ENCODE data around the gene KRTAP4-7.
"Not testable (repeated sequence)": the region's sequence is repeated elsewhere in the genome, so short reads cannot be mapped to it uniquely, and the experiment has no call there.

Gene KRTAP4-7

DNA sequence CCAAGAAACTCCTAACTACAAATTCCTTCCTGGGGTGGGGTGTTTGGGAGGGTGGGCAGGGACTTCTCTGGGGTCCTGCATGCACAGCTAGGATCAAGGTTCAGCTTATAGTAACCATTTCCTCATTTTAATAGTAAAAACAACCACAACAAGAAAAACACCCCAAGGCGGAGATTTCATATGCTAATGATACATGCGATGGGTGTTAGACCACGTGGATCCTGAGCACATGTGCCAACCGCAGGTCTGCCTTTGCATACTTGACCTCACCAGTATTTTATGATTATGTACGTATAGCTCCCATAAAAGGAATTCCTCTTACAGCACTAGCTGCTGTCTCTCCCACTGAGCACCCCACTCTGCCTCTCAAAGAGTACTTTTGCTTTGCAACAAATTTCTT lies 32.3 kb downstream of the KRTAP4-7 start:
- no peak for DNase-seq

DNA sequence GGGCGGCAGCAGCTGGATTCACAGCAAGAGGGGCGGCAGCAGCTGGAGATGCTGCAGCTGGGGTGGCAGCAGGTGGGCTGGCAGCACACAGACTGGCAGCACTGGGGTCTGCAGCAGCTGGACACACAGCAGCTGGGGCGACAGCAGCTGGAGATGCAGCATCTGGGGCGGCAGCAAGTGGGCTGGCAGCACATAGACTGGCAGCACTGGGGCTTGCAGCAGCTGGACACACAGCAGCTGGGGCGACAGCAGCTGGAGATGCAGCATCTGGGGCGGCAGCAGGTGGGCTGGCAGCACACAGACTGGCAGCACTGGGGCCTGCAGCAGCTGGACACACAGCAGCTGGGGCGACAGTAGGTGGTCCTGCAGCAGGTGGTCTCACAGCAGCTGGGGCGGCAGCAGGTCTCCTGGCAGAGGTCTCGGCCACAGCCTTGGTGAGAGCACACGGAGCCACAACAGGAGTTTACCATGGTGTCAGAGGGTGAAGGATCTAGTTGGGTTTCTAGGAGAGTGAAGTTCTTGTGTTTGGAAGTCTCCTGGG lies 34.0 kb downstream of the KRTAP4-7 start, which contains the start of gene KRTAP4-11:
TSS of gene KRTAP4-11 (minus strand) at position 528 of the 541 bp plus-strand sequence. CDS start at position 470, 58 bp downstream.
- not testable (repeated sequence) for DNase-seq

DNA sequence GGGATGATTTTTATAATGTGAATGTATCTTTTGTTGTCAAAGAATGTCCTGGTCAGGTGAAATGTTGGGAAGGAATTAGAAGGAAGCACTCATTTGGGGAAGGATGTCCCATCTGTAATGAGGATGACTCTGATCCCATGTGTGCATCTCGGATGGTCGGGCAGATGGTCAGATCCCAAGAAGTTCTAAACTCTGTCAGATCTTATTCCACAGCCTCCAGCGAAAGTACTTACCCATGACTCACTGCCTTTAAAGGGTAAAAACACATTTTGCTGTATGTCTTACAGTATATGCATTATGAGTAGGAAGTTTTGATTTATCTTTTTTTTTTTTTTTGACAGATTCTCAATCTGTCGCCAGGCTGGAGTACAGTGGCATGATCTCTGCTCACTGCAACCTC lies 34.8 kb downstream of the KRTAP4-7 start:
- DNase-seq = no peak

DNA sequence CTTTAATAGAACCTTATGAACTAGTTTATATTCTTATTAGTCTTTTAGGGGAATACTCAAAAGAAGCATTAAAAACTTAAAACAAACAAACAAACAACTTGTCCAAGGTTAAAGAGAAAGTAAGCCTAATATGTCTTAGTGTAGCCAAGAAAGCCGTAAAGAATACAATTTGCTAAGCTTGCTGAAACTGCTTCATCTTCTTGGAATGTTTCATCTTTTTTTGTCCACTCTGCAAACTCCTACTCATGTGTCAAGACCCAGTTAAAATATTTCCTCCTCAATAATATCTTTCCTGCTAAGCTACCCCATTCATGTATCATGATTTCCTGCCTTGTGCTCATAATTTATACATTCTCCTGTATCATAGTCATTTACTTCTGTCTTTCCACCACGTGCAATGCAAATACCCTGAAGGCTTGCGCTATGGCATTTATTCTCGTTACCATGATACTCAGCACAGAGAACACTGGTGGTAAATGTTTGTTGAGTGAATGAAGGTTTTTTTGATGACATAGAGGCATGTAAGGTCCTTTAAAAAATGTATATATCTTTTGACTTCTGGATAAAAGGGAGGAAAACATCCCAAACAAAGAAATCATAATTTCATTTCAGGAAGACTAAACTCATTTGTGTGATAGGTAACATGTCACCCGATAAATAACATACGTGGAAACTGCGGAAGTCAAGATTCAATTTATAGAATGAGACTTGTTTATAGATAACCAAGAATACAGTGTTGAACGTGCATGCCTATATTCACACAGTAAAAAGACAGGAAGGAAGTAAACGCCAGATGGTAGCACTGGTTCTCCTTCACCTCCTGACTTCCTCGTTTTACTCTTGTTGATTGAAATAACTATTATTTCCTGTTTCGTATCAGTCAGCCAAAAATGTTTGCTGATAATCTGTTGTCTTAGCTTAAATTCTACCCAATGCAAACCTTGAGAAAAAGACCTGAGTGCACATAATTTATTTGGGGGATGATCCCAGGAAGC lies 36.0 kb downstream of the KRTAP4-7 start:
- peak; percentile 10 for DNase-seq

DNA sequence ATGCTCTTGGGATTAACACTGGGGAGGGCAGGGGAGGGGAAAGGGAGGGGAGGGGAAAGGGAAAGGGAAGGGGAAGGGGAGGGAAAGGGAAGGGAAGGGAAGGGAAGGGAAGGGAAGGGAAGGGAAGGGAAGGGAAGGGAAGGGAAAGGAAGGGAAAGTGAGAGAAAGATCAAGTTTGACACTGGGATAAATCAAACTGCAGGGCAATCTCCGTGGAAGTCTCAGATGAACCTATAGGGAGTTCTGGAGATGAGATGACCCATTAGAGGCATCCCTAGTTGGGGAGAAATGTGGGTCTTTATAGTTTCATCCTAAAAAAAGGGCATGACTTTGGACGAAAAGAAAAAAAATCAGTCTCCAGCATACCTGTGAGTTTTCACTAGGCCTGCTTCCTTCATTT lies 37.8 kb downstream of the KRTAP4-7 start:
- DNase-seq = no peak

DNA sequence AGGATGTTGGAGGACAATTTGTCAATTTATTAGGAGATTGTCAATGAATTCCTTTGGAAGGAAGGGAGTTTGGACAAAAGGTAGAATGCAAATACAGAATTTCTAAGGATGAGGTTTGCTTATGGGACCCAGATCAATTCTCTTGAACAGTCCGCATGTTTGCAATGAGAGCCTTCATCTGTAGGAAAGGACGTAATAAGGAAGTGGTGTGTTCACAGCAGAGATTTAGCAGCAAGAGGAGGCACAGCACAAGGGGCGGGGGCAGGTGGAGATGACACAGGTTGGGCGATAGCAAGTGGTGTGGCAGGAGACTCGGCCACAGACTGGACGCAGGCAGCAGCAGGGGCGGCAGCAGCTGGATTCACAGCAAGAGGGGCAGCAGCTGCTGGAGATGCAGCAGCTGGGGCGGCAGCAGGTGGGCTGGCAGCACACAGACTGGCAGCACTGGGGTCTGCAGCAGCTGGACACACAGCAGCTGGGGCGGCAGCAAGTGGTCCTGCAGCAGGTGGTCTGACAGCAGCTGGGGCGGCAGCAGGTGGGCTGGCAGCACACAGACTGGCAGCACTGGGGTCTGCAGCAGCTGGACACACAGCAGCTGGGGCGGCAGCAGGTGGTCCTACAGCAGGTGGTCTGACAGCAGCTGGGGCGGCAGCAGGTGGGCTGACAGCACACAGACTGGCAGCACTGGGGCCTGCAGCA lies 39.5 kb downstream of the KRTAP4-7 start:
- DNase-seq = not testable (repeated sequence)

DNA sequence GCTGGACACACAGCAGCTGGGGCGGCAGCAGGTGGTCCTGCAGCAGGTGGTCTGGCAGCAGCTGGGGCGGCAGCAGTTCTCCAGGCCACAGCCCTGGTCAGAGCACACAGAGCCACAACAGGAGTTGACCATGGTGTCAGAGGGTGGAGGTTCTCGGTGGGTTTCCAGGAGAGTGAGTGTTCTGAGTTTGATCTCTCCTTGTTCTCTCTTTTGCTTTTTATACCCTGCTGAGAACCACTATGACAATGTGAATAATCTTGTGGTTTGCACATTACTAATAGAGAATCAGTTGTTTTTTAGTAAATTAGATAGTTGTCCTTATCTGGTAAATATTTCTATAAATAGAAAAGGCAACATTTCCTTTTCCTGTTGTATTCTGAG lies 40.0 kb downstream of the KRTAP4-7 start, which contains the start of gene KRTAP4-12:
TSS of gene KRTAP4-12 (minus strand) at position 192 of the 381 bp plus-strand sequence. CDS start at position 132, 60 bp downstream.
- DNase-seq = not testable (repeated sequence)

DNA sequence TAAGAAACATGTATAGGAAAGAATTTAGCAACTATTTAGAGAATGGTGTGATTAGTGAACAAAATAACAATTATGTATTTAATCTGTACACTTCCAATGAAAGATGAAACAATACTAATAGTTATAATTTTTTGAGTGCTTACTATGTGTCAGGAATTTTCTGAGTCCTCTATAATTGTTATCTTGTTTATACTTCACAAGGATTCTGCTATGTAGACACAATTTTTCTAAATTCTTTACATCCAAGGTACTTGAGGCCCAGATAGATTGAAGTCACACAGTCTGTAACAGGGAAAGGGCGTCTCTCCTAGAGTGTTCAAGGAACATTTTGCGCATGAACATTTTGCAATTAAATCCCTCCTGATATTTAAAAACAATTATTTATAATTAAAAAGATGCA lies 41.1 kb downstream of the KRTAP4-7 start:
- DNase-seq = no peak

DNA sequence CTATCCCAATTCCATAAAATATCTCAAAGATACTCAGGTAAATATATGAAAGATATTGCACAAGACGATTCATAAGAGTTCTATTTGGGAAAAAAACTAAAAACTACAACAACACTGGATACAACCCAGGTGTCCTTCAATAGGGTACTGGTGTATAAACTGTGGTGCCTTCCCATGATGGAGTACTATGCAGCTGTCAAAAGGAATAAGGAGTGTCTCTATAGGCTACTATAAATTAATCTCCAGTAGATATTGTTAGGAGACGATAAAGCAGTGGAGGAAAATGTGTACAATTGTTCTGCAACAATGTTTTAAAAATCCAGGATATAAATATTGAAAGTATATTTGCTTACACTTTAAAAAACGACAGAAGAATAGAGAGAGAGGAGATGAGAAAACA lies 42.5 kb downstream of the KRTAP4-7 start:
- no peak for DNase-seq

DNA sequence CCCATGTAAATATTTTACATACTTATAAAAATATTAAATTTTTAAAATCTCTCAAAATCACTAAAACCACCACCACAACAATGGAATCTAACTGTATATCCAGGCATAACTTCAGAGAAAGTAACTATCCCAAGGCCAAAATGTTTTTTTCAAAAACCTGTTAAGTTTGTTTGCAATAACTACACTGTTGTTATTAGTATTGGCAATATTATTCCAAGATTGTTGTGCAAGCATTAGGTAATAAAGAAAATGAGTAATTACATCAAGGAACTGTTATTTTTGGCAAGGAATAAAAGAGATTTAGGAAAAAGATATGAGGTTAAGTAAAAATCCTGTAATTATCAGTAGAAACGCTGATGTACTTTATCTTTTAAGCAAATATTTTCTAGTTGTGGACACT lies 43.4 kb downstream of the KRTAP4-7 start:
- DNase-seq = no peak

DNA sequence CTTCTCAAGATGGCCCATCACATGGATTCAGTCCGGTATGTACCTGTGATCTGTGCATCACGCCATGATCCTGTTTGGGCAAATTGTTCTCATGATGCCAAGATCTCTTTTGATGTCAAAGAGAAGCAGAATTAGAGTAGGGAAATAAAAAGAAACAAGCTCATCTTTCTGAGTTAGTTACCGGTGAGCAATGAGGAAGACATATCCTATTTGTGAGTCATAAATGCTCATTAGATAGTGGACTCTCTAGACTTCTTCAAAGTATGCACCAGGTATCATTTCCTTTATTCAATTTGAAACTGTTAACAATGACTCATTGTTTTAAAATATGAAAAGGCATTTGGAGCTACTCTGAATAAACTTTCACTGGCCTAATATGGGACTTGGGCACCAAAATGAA lies 48.0 kb downstream of the KRTAP4-7 start:
- DNase-seq = no peak

DNA sequence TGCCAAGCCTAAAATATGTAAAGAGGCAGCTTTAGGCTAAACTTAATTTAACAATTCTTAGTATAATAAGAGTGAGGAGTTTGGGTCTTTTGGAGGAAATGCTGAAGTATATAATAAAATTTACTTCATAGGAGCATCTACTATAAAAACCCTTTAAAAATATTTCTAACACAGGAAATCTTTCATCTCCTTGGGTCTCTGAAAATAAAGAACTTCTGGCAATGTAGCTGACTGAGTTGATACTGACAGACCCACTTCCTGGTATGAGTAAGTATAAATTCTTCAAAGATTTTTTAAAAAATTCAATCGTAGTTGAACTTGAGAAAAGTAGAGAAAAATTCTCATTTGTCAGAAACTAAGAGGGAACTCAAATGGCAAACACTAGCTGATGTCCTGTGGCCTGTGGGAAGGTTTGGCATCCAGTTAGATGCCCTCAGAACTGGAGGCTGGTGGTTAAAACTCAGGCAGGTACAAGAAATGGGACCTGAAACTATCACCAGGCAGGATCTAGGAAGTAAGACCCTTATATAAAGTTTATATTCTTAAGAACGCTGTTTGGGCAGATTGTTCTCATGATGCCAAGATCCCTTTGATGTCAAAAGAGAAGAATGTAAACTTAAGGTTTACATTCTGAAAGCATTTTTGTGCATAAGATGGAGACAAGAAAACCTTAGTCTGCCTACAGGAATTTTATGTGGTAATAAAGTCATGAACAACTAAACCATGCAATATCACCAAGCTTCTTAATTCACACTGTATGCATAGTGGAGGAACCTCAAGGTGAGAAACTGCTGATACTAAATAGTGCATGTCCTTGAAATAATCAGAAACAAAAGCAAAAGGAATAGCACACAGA lies 50.2 kb downstream of the KRTAP4-7 start:
- DNase-seq = no peak
